Measurements from ENCODE around the gene C9orf78. TPM values are rescaled to one million over a fixed set of nuclear protein-coding genes. Genes with fewer than 3 reads are reported as not detected.

The C9orf78 gene
- total and polyA plus RNA-seq, 9 of the 15 experiments (the other 6 are each of a cell fraction or from before 2014, with no cell fraction given): 94.6 to 266 (median 202) TPM

DNA sequence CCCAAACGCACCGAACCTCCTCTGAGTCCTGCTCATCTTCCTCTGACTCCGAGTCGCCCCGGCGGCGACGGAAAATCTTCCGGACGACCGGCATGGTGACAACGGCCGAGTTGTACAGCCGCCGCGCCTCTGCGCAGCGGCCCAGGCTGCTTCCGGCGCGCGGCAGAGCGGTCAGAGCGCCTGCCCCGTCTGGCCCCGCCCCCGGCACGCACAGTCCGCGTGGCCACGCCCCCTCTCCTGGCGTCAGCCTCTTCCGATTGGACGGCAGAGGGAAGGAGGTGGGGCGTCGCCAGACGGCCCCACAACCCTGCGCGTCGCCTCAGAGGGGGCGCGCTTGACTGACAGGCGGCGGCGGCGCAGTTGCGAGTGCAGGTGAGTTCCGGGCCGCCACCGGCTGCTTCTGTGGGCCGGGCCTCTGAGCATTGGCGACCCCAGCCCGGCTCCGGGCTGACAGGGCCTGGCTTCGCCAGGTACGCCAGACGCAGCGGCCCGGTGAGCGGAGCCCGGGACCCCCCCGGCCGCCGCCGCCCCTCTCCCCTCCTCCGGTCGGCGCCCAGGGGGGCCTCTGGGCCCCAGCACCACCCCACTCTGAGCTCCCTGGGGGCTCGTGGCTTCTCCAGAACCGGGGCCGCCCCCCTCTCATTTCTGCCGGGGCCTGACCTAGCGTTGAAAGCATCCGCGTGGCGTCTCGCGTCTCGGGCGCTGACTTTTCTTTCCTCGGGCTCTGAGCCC, at the start of gene C9orf78, which contains the start of gene USP20 (continued):
- TF ChIP-seq HNRNPK (IDR thresholded peaks at IDR 0.05; ENCODE audit: low read depth, low read length, poor library complexity, severe bottlenecking) (no peak), CBX8 (IDR thresholded peaks at IDR 0.05; ENCODE audit: borderline replicate concordance, extremely low read depth, low read depth, low read length, poor library complexity, severe bottlenecking) (no peak), MYNN (IDR thresholded peaks at IDR 0.05) (no peak), MYNN (CRISPR knock-in tag; IDR thresholded peaks at IDR 0.05) (no peak), EHMT2 (IDR thresholded peaks at IDR 0.05) (no peak), ZNF239 (CRISPR knock-in tag; IDR thresholded peaks at IDR 0.05) (no peak), BDP1 (IDR thresholded peaks at IDR 0.05; ENCODE audit: insufficient read depth, insufficient read length) (no peak), PTBP1 (IDR thresholded peaks at IDR 0.05; ENCODE audit: low read depth, low read length) (no peak), SMC3 (conservative IDR thresholded peaks at IDR 0.05; ENCODE audit: insufficient read depth, low read depth, low read length) (no peak), ZFP30 (CRISPR knock-in tag; IDR thresholded peaks at IDR 0.05; ENCODE audit: borderline replicate concordance) (peak; percentile 37; the same call in 1 of the 2 replicates), HOXB6 (CRISPR knock-in tag; IDR thresholded peaks at IDR 0.05; ENCODE audit: borderline replicate concordance) (no peak), GATAD2B (IDR thresholded peaks at IDR 0.05; ENCODE audit: borderline replicate concordance) (no peak), ZNF77 (CRISPR knock-in tag; IDR thresholded peaks at IDR 0.05) (no peak), CBFA2T2 (conservative IDR thresholded peaks at IDR 0.05) (no peak), ILK (tag; IDR thresholded peaks at IDR 0.05; ENCODE audit: borderline replicate concordance, low read depth) (no peak), HDAC1 (IDR thresholded peaks at IDR 0.05) (peak in 1 of 2 experiments; percentile 99; a peak in 2 of 4 replicates), MEIS2 (IDR thresholded peaks at IDR 0.05; ENCODE audit: partially characterized antibody) (peak; percentile 93), XRCC4 (IDR thresholded peaks at IDR 0.05; ENCODE audit: extremely low read depth, insufficient read depth, insufficient read length) (no peak), EGR1 (conservative IDR thresholded peaks at IDR 0.05) (no peak), RNF2 (IDR thresholded peaks at IDR 0.05) (no peak), MYBL2 (IDR thresholded peaks at IDR 0.05; ENCODE audit: low read depth) (no peak), MYBL2 (CRISPR knock-in tag; IDR thresholded peaks at IDR 0.05; ENCODE audit: borderline replicate concordance) (no peak), ZNF324 (CRISPR knock-in tag; IDR thresholded peaks at IDR 0.05) (0 out of 2 replicates have a peak, but pooled peaks have one; percentile 47), PCBP2 (IDR thresholded peaks at IDR 0.05; ENCODE audit: low read depth, low read length, poor library complexity, severe bottlenecking) (no peak), PHF21A (IDR thresholded peaks at IDR 0.05; ENCODE audit: borderline replicate concordance, low read depth) (no peak)
- TF ChIP-seq, protein P1, sequence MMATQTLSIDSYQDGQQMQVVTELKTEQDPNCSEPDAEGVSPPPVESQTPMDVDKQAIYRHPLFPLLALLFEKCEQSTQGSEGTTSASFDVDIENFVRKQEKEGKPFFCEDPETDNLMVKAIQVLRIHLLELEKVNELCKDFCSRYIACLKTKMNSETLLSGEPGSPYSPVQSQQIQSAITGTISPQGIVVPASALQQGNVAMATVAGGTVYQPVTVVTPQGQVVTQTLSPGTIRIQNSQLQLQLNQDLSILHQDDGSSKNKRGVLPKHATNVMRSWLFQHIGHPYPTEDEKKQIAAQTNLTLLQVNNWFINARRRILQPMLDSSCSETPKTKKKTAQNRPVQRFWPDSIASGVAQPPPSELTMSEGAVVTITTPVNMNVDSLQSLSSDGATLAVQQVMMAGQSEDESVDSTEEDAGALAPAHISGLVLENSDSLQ (IDR thresholded peaks at IDR 0.05): peak; percentile 99
- TF ChIP-seq, protein P2, sequence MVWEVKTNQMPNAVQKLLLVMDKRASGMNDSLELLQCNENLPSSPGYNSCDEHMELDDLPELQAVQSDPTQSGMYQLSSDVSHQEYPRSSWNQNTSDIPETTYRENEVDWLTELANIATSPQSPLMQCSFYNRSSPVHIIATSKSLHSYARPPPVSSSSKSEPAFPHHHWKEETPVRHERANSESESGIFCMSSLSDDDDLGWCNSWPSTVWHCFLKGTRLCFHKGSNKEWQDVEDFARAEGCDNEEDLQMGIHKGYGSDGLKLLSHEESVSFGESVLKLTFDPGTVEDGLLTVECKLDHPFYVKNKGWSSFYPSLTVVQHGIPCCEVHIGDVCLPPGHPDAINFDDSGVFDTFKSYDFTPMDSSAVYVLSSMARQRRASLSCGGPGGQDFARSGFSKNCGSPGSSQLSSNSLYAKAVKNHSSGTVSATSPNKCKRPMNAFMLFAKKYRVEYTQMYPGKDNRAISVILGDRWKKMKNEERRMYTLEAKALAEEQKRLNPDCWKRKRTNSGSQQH (CRISPR knock-in tag; IDR thresholded peaks at IDR 0.05): 0 out of 2 replicates have a peak, but pooled peaks have one; percentile 55
- TF ChIP-seq, protein P3, sequence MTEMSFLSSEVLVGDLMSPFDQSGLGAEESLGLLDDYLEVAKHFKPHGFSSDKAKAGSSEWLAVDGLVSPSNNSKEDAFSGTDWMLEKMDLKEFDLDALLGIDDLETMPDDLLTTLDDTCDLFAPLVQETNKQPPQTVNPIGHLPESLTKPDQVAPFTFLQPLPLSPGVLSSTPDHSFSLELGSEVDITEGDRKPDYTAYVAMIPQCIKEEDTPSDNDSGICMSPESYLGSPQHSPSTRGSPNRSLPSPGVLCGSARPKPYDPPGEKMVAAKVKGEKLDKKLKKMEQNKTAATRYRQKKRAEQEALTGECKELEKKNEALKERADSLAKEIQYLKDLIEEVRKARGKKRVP (CRISPR knock-in tag; IDR thresholded peaks at IDR 0.05): no peak
